GM12891 (cell line): ENCODE measurements around the gene PCOLCE2.

ENCODE experiments used
- POLR2A ChIP-seq: IDR thresholded peaks from 2 replicates; pipeline ENCODE4 v1.6.1; 2011; ENCODE audit warnings: low read depth, low read length, control low read depth
- POLR2AphosphoS5 ChIP-seq: IDR thresholded peaks from 2 replicates; pipeline ENCODE4 v1.6.1; 2011; ENCODE audit warnings: low read depth, low read length, control low read depth
- TAF1 ChIP-seq: IDR thresholded peaks from 2 replicates; pipeline ENCODE4 v1.6.1; 2011; ENCODE audit warnings: low read depth, low read length, control low read depth

- TF ChIP-seq POLR2A (no peak), TAF1 (no peak), POLR2AphosphoS5 (no peak)
Measured at GRCh38 chr3:142876417-142876816, 12.5 kb downstream of the PCOLCE2 start.
